ENCODE data around the gene PADI3.

The PADI3 gene

GRCh38 chr1:17248781-17249180 is at the start of gene PADI3:
Gene PADI3 (plus strand): TSS chr1:17249098. CDS start chr1:17249138, 40 bp downstream.
- DNase-seq (ENCODE audit: low read depth in 2 of 2) = no peak

GRCh38 chr1:17199267-17200044 is 49.4 kb upstream of the PADI3 start:
- DNase-seq (ENCODE audit: low read depth in 2 of 2) = no peak

GRCh38 chr1:17200246-17200645 is 48.7 kb upstream of the PADI3 start:
- no peak for DNase-seq (ENCODE audit: low read depth in 2 of 2)

- no peak for DNase-seq (ENCODE audit: low read depth in 2 of 2)
These were observed 48.1 kb upstream of the PADI3 start for GRCh38 chr1:17200756-17201155.

- no peak for DNase-seq (ENCODE audit: low read depth in 2 of 2)
These were observed 47.5 kb upstream of the PADI3 start for GRCh38 chr1:17201201-17202021.

- no peak for DNase-seq (ENCODE audit: low read depth in 2 of 2)
These were observed 44.1 kb upstream of the PADI3 start, which contains the start of gene PADI1 for GRCh38 chr1:17204546-17205440. Gene PADI1 (plus strand): TSS chr1:17205128. CDS start chr1:17205218, 90 bp downstream.

GRCh38 chr1:17205652-17206051 is 43.2 kb upstream of the PADI3 start:
- no peak for DNase-seq (ENCODE audit: low read depth in 2 of 2)

- DNase-seq (ENCODE audit: low read depth in 2 of 2) = no peak
These were observed 42.7 kb upstream of the PADI3 start for GRCh38 chr1:17206196-17206595.

- DNase-seq (ENCODE audit: low read depth in 2 of 2) = no peak
These were observed 41.9 kb upstream of the PADI3 start for GRCh38 chr1:17207046-17207445.

GRCh38 chr1:17207540-17207939 is 41.4 kb upstream of the PADI3 start:
- DNase-seq (ENCODE audit: low read depth in 2 of 2) = no peak

GRCh38 chr1:17207966-17208418 is 40.9 kb upstream of the PADI3 start:
- peak; percentile 35 to 37 for DNase-seq (ENCODE audit: low read depth in 2 of 2)

GRCh38 chr1:17208546-17208945 is 40.4 kb upstream of the PADI3 start:
- DNase-seq (ENCODE audit: low read depth in 2 of 2) = no peak

GRCh38 chr1:17209430-17209829 is 39.5 kb upstream of the PADI3 start:
- DNase-seq (ENCODE audit: low read depth in 2 of 2) = no peak

- DNase-seq (ENCODE audit: low read depth in 2 of 2) = no peak
These were observed 38.7 kb upstream of the PADI3 start for GRCh38 chr1:17210176-17210575.

- DNase-seq (ENCODE audit: low read depth in 2 of 2) = no peak
These were observed 37.5 kb upstream of the PADI3 start for GRCh38 chr1:17211377-17211776.

GRCh38 chr1:17212009-17212408 is 36.9 kb upstream of the PADI3 start:
- DNase-seq (ENCODE audit: low read depth in 2 of 2) = no peak

- peak; percentile 34 to 39 for DNase-seq (ENCODE audit: low read depth in 2 of 2)
These were observed 36.3 kb upstream of the PADI3 start for GRCh38 chr1:17212487-17213121.

- DNase-seq (ENCODE audit: low read depth in 2 of 2) = no peak
These were observed 35.6 kb upstream of the PADI3 start for GRCh38 chr1:17213148-17213781.

GRCh38 chr1:17213782-17214148 is 35.1 kb upstream of the PADI3 start:
- no peak for DNase-seq (ENCODE audit: low read depth in 2 of 2)

- DNase-seq (ENCODE audit: low read depth in 2 of 2) = no peak
These were observed 33.9 kb upstream of the PADI3 start for GRCh38 chr1:17214876-17215544.

Data from stimulated activated CD4-positive, alpha-beta T cell treated with anti-CD3 and anti-CD28 coated beads, Interleukin-12 subunit alpha, Interleukin-12 subunit beta, amount 100 ng/mL, for 24 hours (primary cell).